Osteoblast (primary cell): ENCODE results near the gene FRMD4B. TPM values are rescaled to one million over a fixed set of nuclear protein-coding genes. Genes with fewer than 3 reads are reported as not detected.

Experiments
- DNase-seq: peaks from one replicate; pipeline ENCODE4 v3.0.0; 2011; ENCODE audit warnings: low spot score, mixed read lengths; ENCODE audit not compliant: insufficient read length; ENCODE audit errors: missing footprints
- H2AFZ ChIP-seq: 2 replicates; pipeline ENCODE4 v1.6.0; 2011; ENCODE audit warnings: mild to moderate bottlenecking, low read length
- H3K27ac ChIP-seq: 2 replicates; pipeline ENCODE4 v1.5.1; 2011; ENCODE audit warnings: mild to moderate bottlenecking, low read depth, low read length, moderate library complexity
- H3K27me3 ChIP-seq: 2 replicates; pipeline ENCODE4 v1.6.0; 2012; ENCODE audit warnings: mild to moderate bottlenecking, control low read depth, inconsistent platforms, low read length, moderate library complexity; ENCODE audit not compliant: insufficient read depth
- H3K36me3 ChIP-seq: 2 replicates; pipeline ENCODE4 v1.5.1; 2011; ENCODE audit warnings: mild to moderate bottlenecking, low read length, control low read depth, moderate library complexity; ENCODE audit not compliant: insufficient read depth
- H3K4me1 ChIP-seq: 2 replicates; pipeline ENCODE4 v1.5.1; 2011; ENCODE audit warnings: mild to moderate bottlenecking, low read length, control low read depth, moderate library complexity; ENCODE audit not compliant: insufficient read depth
- H3K4me2 ChIP-seq: 2 replicates; pipeline ENCODE4 v1.6.0; 2011; ENCODE audit warnings: mild to moderate bottlenecking, low read length; ENCODE audit not compliant: insufficient read depth
- H3K4me3 ChIP-seq: fragments of 200-600 bp; sonication (generic); 3 replicates; pipeline ENCODE4 v1.5.1; 2012; ENCODE audit warnings: mild to moderate bottlenecking, low read length, inconsistent platforms; ENCODE audit not compliant: insufficient read depth
- H3K79me2 ChIP-seq: 2 replicates; pipeline ENCODE4 v1.6.0; 2012; ENCODE audit warnings: mild to moderate bottlenecking, low read length, control low read depth, inconsistent platforms; ENCODE audit not compliant: insufficient read depth
- H3K9me3 ChIP-seq: 2 replicates; pipeline ENCODE4 v1.5.1; 2011; ENCODE audit warnings: low read depth, low read length, control low read depth
- H4K20me1 ChIP-seq: 2 replicates; pipeline ENCODE4 v1.6.0; 2012; ENCODE audit warnings: mild to moderate bottlenecking, low read length, control low read depth; ENCODE audit not compliant: insufficient read depth
- CTCF ChIP-seq: IDR thresholded peaks from 2 replicates; pipeline ENCODE4 v1.5.1; 2011; ENCODE audit warnings: mild to moderate bottlenecking, low read depth, low read length, moderate library complexity; ENCODE audit errors: extremely low read depth
- total RNA-seq: library from RNA; depleted of rRNA; stranded (reverse); fragments of >200 nt; gene quantifications from 2 replicates; pipeline ENCODE4 v1.2.3, GENCODE V29; 2012

Gene FRMD4B
- total RNA-seq, 1 donor: 0.72 TPM

DNA sequence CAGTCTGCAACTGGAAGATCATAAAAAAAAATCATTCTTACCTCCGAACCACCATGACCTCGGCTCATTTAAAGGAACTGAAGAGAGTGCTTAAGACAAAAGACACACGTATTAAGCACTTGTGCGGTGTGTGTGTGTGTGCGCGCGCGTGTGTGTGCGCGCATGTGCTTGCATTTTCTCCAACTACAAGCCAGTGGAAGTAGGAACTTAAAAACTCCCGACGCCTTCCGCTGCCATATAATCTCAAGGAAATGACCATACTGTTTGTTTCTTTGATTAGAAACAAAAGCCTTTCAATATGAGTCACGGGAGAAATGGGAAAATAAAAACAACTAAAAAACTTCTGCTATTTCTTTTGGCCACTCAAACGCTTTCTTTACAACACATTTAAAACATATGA, 32.4 kb downstream of the FRMD4B start:
- Histone ChIP-seq H3K9me3 (no peaks in the 10 kb centered on the region), H3K27me3 (no peaks in the 10 kb centered on the region), H3K4me1 (no peaks in the 10 kb centered on the region), H3K4me3 (no peak overlapping the region), H3K36me3 (no peaks in the 10 kb centered on the region), H3K79me2 (no peaks in the 10 kb centered on the region), H4K20me1 (no peaks in the 10 kb centered on the region), H3K4me2 (no peak overlapping the region), H3K27ac (no peak overlapping the region), H2AFZ (no peak overlapping the region)
- no peak for TF ChIP-seq CTCF
- no peak for DNase-seq

DNA sequence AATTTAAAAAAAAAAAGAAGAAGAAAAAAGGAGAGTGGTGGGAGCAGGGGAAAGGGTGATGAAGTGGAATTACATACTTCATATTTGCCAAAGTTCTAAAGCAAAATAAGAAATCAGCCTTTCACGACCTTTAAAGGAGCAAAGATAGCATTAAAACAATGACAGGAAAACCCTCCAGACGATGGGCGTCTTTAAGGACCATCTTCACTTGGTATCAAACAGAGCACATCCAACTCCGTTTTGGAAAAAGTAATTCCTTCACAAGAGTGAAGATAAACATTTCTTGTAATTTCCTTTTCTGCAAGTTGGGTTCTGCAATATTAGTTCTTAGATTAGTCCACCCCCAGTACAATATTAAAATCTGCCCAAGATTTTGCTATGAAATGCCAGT, 32.8 kb downstream of the FRMD4B start:
- Histone ChIP-seq H3K4me1 (no peaks in the 10 kb centered on the region), H3K9me3 (no peaks in the 10 kb centered on the region), H3K36me3 (no peaks in the 10 kb centered on the region), H3K79me2 (no peaks in the 10 kb centered on the region), H3K27me3 (no peaks in the 10 kb centered on the region), H2AFZ (no peak overlapping the region), H4K20me1 (no peaks in the 10 kb centered on the region), H3K27ac (no peak overlapping the region), H3K4me2 (no peak overlapping the region), H3K4me3 (no peak overlapping the region)
- no peak for TF ChIP-seq CTCF
- no peak for DNase-seq

GRCh38 chr3:69352305-69353087, 33.4 kb downstream of the FRMD4B start:
- Histone ChIP-seq H3K27me3 (no peaks in the 10 kb centered on the region), H3K4me2 (no peak overlapping the region), H3K27ac (no peak overlapping the region), H4K20me1 (no peaks in the 10 kb centered on the region), H3K4me3 (no peak overlapping the region), H3K79me2 (no peaks in the 10 kb centered on the region), H3K9me3 (no peaks in the 10 kb centered on the region), H3K4me1 (no peaks in the 10 kb centered on the region), H3K36me3 (no peaks in the 10 kb centered on the region), H2AFZ (no peak overlapping the region)
- no peak for DNase-seq
- TF ChIP-seq CTCF: no peak

DNA sequence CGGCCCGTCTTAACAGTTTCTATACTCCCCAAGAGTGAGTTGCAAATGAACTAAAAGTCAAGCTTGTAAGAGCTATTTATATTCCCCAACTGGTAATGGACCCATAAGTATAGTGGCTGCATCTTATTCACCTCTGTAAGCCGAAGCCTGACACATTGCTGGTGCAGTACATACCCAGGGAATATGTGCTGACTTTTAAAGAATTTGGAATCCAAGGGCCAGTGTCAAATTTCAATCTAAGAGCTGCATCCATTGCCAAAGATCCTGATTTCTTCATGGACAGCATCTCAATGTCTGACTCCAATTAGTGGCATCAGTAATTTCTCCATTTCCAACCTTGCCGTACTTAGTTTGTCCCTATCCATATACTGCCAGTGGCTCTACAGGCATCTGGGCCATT, 42.0 kb downstream of the FRMD4B start:
- Histone ChIP-seq H3K9me3 (no peaks in the 10 kb centered on the region), H3K4me1 (no peaks in the 10 kb centered on the region), H2AFZ (no peak overlapping the region), H3K79me2 (no peaks in the 10 kb centered on the region), H4K20me1 (no peaks in the 10 kb centered on the region), H3K36me3 (no peaks in the 10 kb centered on the region), H3K27ac (no peak overlapping the region), H3K27me3 (no peaks in the 10 kb centered on the region), H3K4me3 (no peak overlapping the region), H3K4me2 (no peak overlapping the region)
- no peak for DNase-seq
- no peak for TF ChIP-seq CTCF
